B cell (primary cell): ENCODE measurements around the gene MTERF2. TPM values are rescaled to one million over a fixed set of nuclear protein-coding genes. Genes with fewer than 3 reads are reported as not detected.
"Not testable (repeated sequence)": the region's sequence is repeated elsewhere in the genome, so short reads cannot be mapped to it uniquely, and the experiment has no call there.

ENCODE experiments used
- ATAC-seq: fragments of 200-7000 bp; cut with Tn5 transposase; one replicate; pipeline ENCODE4 v1.10.0; 2021; ENCODE audit warnings: low read depth, mild to moderate bottlenecking, moderate number of reproducible peaks, moderate library complexity
- CTCF ChIA-PET: fragments of 350-600 bp; sonication (Branson Sonifier 250); formaldehyde crosslinking; loops from one replicate; lab custom pipeline; 2021; ENCODE audit warnings: antibody characterized with exemption, inconsistent platforms; lab: Charles Lee
- POLR2A ChIA-PET: fragments of 350-600 bp; sonication (Branson Sonifier 250); formaldehyde crosslinking; loops from one replicate; lab custom pipeline; 2021; ENCODE audit warnings: antibody characterized with exemption; lab: Charles Lee
- DNase-seq: peaks from one replicate; pipeline ENCODE4 v3.0.0; 2013
- H2AFZ ChIP-seq: 2 replicates; pipeline ENCODE4 v1.6.1; 2012; ENCODE audit warnings: mild to moderate bottlenecking, low read depth, low read length; ENCODE audit not compliant: insufficient read depth, poor library complexity, severe bottlenecking
- H3K27ac ChIP-seq, 2 donors: 1 replicate in 1 of 2; 2 replicates in 1 of 2; pipeline ENCODE4 v1.5.1; 2012 to 2013; ENCODE audit warnings: low read length in 2 of 2, mild to moderate bottlenecking in 2 of 2, moderate library complexity in 1 of 2
- H3K27me3 ChIP-seq, 4 experiments: fragments of 200-600 bp in 1 of 4; sonication (generic) in 1 of 4; replicated peaks in 1 of 4; 1 replicate in 2 of 4; 2 replicates in 2 of 4; pipeline versions ENCODE4 v1.6.1 to v1.7.0; 2013 to 2016; ENCODE audit warnings: low read length in 3 of 4, mild to moderate bottlenecking in 2 of 4, mixed read lengths in 1 of 4, moderate library complexity in 1 of 4; ENCODE audit not compliant: insufficient read depth in 4 of 4, control insufficient read depth in 3 of 4; ENCODE audit errors: control extremely low read depth in 1 of 4
- H3K36me3 ChIP-seq, 2 experiments: replicated peaks in 1 of 2; 1 replicate in 1 of 2; 2 replicates in 1 of 2; pipeline versions ENCODE4 v1.6.1 to v1.7.1; 2013; ENCODE audit warnings: low read length in 1 of 2; ENCODE audit not compliant: insufficient read depth in 2 of 2, control insufficient read depth in 1 of 2; ENCODE audit errors: control extremely low read depth in 1 of 2, extremely low read depth in 1 of 2
- H3K4me1 ChIP-seq, 2 donors: fragments of 200-600 bp in 1 of 2; sonication (generic) in 1 of 2; 1 replicate in 1 of 2; 2 replicates in 1 of 2; pipeline versions ENCODE4 v1.5.1 to v1.6.1; 2013 to 2017; ENCODE audit warnings: low read length in 2 of 2; ENCODE audit not compliant: control insufficient read depth in 2 of 2, insufficient read depth in 2 of 2
- H3K4me2 ChIP-seq: replicated peaks from 2 replicates; pipeline ENCODE3; 2012; ENCODE audit warnings: mild to moderate bottlenecking, low read depth, low read length; ENCODE audit not compliant: poor library complexity, severe bottlenecking
- H3K4me3 ChIP-seq, 5 experiments: fragments of 200-600 bp in 1 of 5; sonication (generic) in 1 of 5; 1 replicate in 3 of 5; 2 replicates in 2 of 5; pipeline versions ENCODE4 v1.5.1 to v1.7.0; 2011 to 2016; ENCODE audit warnings: low read length in 4 of 5, mild to moderate bottlenecking in 4 of 5, low read depth in 2 of 5, control low read depth in 1 of 5, moderate library complexity in 1 of 5; ENCODE audit not compliant: insufficient read depth in 1 of 5; ENCODE audit errors: control extremely low read depth in 1 of 5, extremely low read depth in 1 of 5
- H3K79me2 ChIP-seq: fragments of 200-600 bp; sonication (generic); one replicate; pipeline ENCODE4 v1.6.0; 2016; ENCODE audit warnings: low read length; ENCODE audit not compliant: control insufficient read depth, insufficient read depth
- H3K9ac ChIP-seq: fragments of 200-600 bp; sonication (generic); 2 replicates; pipeline ENCODE4 v1.6.1; 2017; ENCODE audit warnings: mild to moderate bottlenecking, low read length, moderate library complexity
- H3K9me3 ChIP-seq, 3 donors: one replicate each; pipeline versions ENCODE4 v1.6.1 to v1.7.1; 2013; ENCODE audit warnings: low read length in 2 of 3; ENCODE audit not compliant: control insufficient read depth in 2 of 3, insufficient read depth in 1 of 3; ENCODE audit errors: control extremely low read depth in 1 of 3
- H4K20me1 ChIP-seq: 2 replicates; pipeline ENCODE4 v1.6.0; 2012; ENCODE audit warnings: mild to moderate bottlenecking, low read length; ENCODE audit not compliant: insufficient read depth, control insufficient read depth, poor library complexity, severe bottlenecking
- H3K27ac Mint-ChIP-seq: one replicate; pipeline ENCODE4 v1.8.0; 2021; ENCODE audit warnings: mixed read lengths
- H3K27me3 Mint-ChIP-seq: one replicate; pipeline ENCODE4 v1.8.0; 2021; ENCODE audit warnings: mixed read lengths
- H3K4me1 Mint-ChIP-seq: one replicate; pipeline ENCODE4 v1.8.0; 2021; ENCODE audit warnings: mixed read lengths
- H3K4me3 Mint-ChIP-seq: one replicate; pipeline ENCODE4 v1.8.0; 2021; ENCODE audit warnings: mixed read lengths
- H3K9me3 Mint-ChIP-seq: one replicate; pipeline ENCODE4 v1.8.0; 2022; ENCODE audit warnings: mixed read lengths; ENCODE audit not compliant: insufficient read depth
- CTCF ChIP-seq: fragments of 200-600 bp; IDR thresholded peaks from one replicate; pipeline ENCODE4 v1.8.0; 2022; ENCODE audit warnings: antibody characterized with exemption, mild to moderate bottlenecking
- EZH2 ChIP-seq: IDR thresholded peaks from 2 replicates; pipeline ENCODE4 v1.6.1; 2012; ENCODE audit warnings: borderline replicate concordance, low read depth, mild to moderate bottlenecking, moderate library complexity, low read length; ENCODE audit not compliant: insufficient read depth, poor library complexity, severe bottlenecking
- WGBS: methylation state at CpG from one replicate; pipeline ENCODE4 v1.1.5; 2013; ENCODE audit warnings: missing lambda C conversion rate; ENCODE audit not compliant: insufficient coverage; 5-methylcytosine and 5-hydroxymethylcytosine counted together
- intact Hi-C: fragments of 100-400 bp; cut with micrococcal nuclease; formaldehyde crosslinking; loops from one replicate; pipeline ENCODE4 v1.10.0; 2022
- polyA plus RNA-seq: library from polyadenylated mRNA; depleted of rRNA; stranded (reverse); fragments of >200 nt; gene quantifications from 2 replicates; pipeline ENCODE4 v1.2.3, GENCODE V29; 2012
- total RNA-seq, 2 donors: library from RNA; stranded (reverse); fragments of 120-200 nt in 1 of 2; gene quantifications; 1 replicate in 1 of 2; 2 replicates in 1 of 2; pipeline versions ENCODE4 v1.2.3 to v1.2.4, GENCODE V29; 2013 to 2022

The MTERF2 gene
- total and polyA plus RNA-seq, 2 donors (not counting 1 experiment from before 2014, with no cell fraction given), result 3.7 to 9.4 TPM

GRCh38 chr12:106999446-106999845 lies 12.5 kb upstream of the MTERF2 start:
- intact Hi-C loops, result no loop called here
- Mint-ChIP-seq H3K4me1 (no peaks in the 10 kb centered on the region), H3K27me3 (no peaks in the 10 kb centered on the region), H3K9me3 (peaks cover 3% of the 10 kb centered on the region), H3K27ac (no peak overlapping the region), H3K4me3 (no peak overlapping the region)
- no peaks in the 10 kb centered on the region for H3K4me1 ChIP-seq
- no peak overlapping the region for H3K4me2 ChIP-seq
- no peak overlapping the region for H3K9ac ChIP-seq
- H3K27me3 ChIP-seq, result no peaks in the 10 kb centered on the region
- H3K36me3 ChIP-seq, result no peaks in the 10 kb centered on the region
- TF ChIP-seq EZH2 (no peak), CTCF (no peak)
- no peak overlapping the region for H3K27ac ChIP-seq
- H3K4me3 ChIP-seq, result no peak overlapping the region
- no peak overlapping the region for H2AFZ ChIP-seq
- ChIA-PET POLR2A (no interaction called here), CTCF (no interaction called here)
- no peak for ATAC-seq
- WGBS, result 94% methylated on average over 2 of the region's 6 CpGs
- no peak for DNase-seq
- H3K79me2 ChIP-seq, result no peaks in the 10 kb centered on the region
- no peaks in the 10 kb centered on the region for H3K9me3 ChIP-seq
- H4K20me1 ChIP-seq, result no peaks in the 10 kb centered on the region

- Histone ChIP-seq H3K4me3 (no peak overlapping the region), H3K9ac (no peak overlapping the region), H3K36me3 (no peaks in the 10 kb centered on the region), H3K9me3 (no peaks in the 10 kb centered on the region), H3K79me2 (no peaks in the 10 kb centered on the region), H2AFZ (no peak overlapping the region), H3K4me1 (no peaks in the 10 kb centered on the region), H3K27ac (no peak overlapping the region), H3K27me3 (no peaks in the 10 kb centered on the region), H4K20me1 (no peaks in the 10 kb centered on the region), H3K4me2 (no peak overlapping the region)
- ATAC-seq, result no peak
- ChIA-PET CTCF (no interaction called here), POLR2A (interaction anchor here (0.6 kb wide), 1 partner anchor 466 kb away, joined by 3 read pairs; no protein-coding TSS in a partner anchor)
- Mint-ChIP-seq H3K27ac (no peak overlapping the region), H3K9me3 (peaks cover 3% of the 10 kb centered on the region), H3K27me3 (no peaks in the 10 kb centered on the region), H3K4me1 (no peaks in the 10 kb centered on the region), H3K4me3 (no peak overlapping the region)
- intact Hi-C loops, result no loop called here
- WGBS, result no CpG with 5 or more reads among the region's 1 CpG
- DNase-seq, result no peak
- TF ChIP-seq EZH2 (no peak), CTCF (no peak)
These were observed 11.0 kb upstream of the MTERF2 start for GRCh38 chr12:106997916-106998315.

- H3K4me3 ChIP-seq, result not testable (repeated sequence)
These were observed 9.2 kb upstream of the MTERF2 start for GRCh38 chr12:106996102-106996501.

More at GRCh38 chr12:106996102-106996501, 9.2 kb upstream of the MTERF2 start:
- H3K36me3 ChIP-seq, H3K4me3 Mint-ChIP-seq, H3K27ac ChIP-seq, H3K4me2 ChIP-seq, H3K4me1 Mint-ChIP-seq, intact Hi-C loops, H3K9ac ChIP-seq, ATAC-seq, H3K9me3 ChIP-seq, DNase-seq, H2AFZ ChIP-seq, H3K27me3 Mint-ChIP-seq, H3K27me3 ChIP-seq, H4K20me1 ChIP-seq, H3K79me2 ChIP-seq, POLR2A ChIA-PET, H3K27ac Mint-ChIP-seq, H3K4me1 ChIP-seq, H3K9me3 Mint-ChIP-seq: not testable (repeated sequence)
- CTCF ChIA-PET, result interaction anchor here (0.6 kb wide), 1 partner anchor 42 kb away, joined by 3 read pairs; no protein-coding TSS in a partner anchor
- WGBS, result no CpG with 5 or more reads among the region's 5 CpGs
